ENCODE results near the gene CAPN5. TPM values are rescaled to one million over a fixed set of nuclear protein-coding genes. Genes with fewer than 3 reads are reported as not detected.

Gene CAPN5
- total and polyA plus RNA-seq, 2 donors (not counting 1 experiment from before 2014, with no cell fraction given), result 17.5 to 20.4 TPM

- DNase-seq (ENCODE audit: low read depth in 2 of 2), result no peak
- Histone ChIP-seq H3K4me2 (ENCODE audit: extremely low read depth, insufficient read depth, low read length) (peak overlapping the region; percentile 15), H2AFZ (ENCODE audit: low read length) (no peak overlapping the region), H4K20me1 (ENCODE audit: control insufficient read depth, extremely low read depth, insufficient read depth, low read length) (no peaks in the 10 kb centered on the region), H3K4me3 (replicated peaks in 1 of 4; ENCODE audit: control extremely low read depth in 1 of 4, insufficient read depth in 1 of 4, low read depth in 3 of 4, low read length in 4 of 4) (peak overlapping the region in 2 of 4 experiments; percentile 72 to 79), H3K27ac (ENCODE audit: insufficient read depth, low read length) (no peak overlapping the region), H3K27me3 (ENCODE audit: control insufficient read depth, insufficient read depth, low read length) (no peaks in the 10 kb centered on the region), H3K4me1 (ENCODE audit: control insufficient read depth, extremely low read depth, insufficient read depth, low read length) (peaks cover 32% of the 10 kb centered on the region), H3K79me2 (ENCODE audit: control insufficient read depth, insufficient read depth, low read length) (peaks cover 16% of the 10 kb centered on the region), H3K9me3 (ENCODE audit: control insufficient read depth, insufficient read depth, low read depth, low read length) (no peaks in the 10 kb centered on the region), H3K36me3 (ENCODE audit: control insufficient read depth, insufficient read depth, low read length) (peaks cover 3% of the 10 kb centered on the region), H3K9ac (ENCODE audit: insufficient read depth, low read length) (no peak overlapping the region)
- no peak for TF ChIP-seq EZH2 (IDR thresholded peaks at IDR 0.05; ENCODE audit: low read length, missing control alignments)
- TF ChIP-seq CTCF (conservative IDR thresholded peaks at IDR 0.05 in 1 of 2, IDR thresholded peaks at IDR 0.05 in 1 of 2; ENCODE audit: low read depth in 1 of 2, low read length in 2 of 2), result no peak
Observed at GRCh38 chr11:77068457-77069335, 1.9 kb downstream of the CAPN5 start.

GRCh38 chr11:77069336-77069968 is 2.7 kb downstream of the CAPN5 start:
- Histone ChIP-seq H3K36me3 (ENCODE audit: control insufficient read depth, insufficient read depth, low read length) (peaks cover 3% of the 10 kb centered on the region), H4K20me1 (ENCODE audit: control insufficient read depth, extremely low read depth, insufficient read depth, low read length) (no peaks in the 10 kb centered on the region), H3K27me3 (ENCODE audit: control insufficient read depth, insufficient read depth, low read length) (no peaks in the 10 kb centered on the region), H3K4me3 (replicated peaks in 1 of 4; ENCODE audit: control extremely low read depth in 1 of 4, insufficient read depth in 1 of 4, low read depth in 3 of 4, low read length in 4 of 4) (no peak overlapping the region), H3K9me3 (ENCODE audit: control insufficient read depth, insufficient read depth, low read depth, low read length) (no peaks in the 10 kb centered on the region), H3K4me2 (ENCODE audit: extremely low read depth, insufficient read depth, low read length) (no peak overlapping the region), H2AFZ (ENCODE audit: low read length) (no peak overlapping the region), H3K4me1 (ENCODE audit: control insufficient read depth, extremely low read depth, insufficient read depth, low read length) (peaks cover 40% of the 10 kb centered on the region), H3K27ac (ENCODE audit: insufficient read depth, low read length) (no peak overlapping the region), H3K79me2 (ENCODE audit: control insufficient read depth, insufficient read depth, low read length) (peaks cover 16% of the 10 kb centered on the region), H3K9ac (ENCODE audit: insufficient read depth, low read length) (no peak overlapping the region)
- DNase-seq (ENCODE audit: low read depth in 2 of 2), result no peak
- TF ChIP-seq CTCF (conservative IDR thresholded peaks at IDR 0.05 in 1 of 2, IDR thresholded peaks at IDR 0.05 in 1 of 2; ENCODE audit: low read depth in 1 of 2, low read length in 2 of 2) (no peak), EZH2 (IDR thresholded peaks at IDR 0.05; ENCODE audit: low read length, missing control alignments) (no peak)

GRCh38 chr11:77069969-77070582 is 3.3 kb downstream of the CAPN5 start:
- H3K4me2 ChIP-seq (ENCODE audit: extremely low read depth, insufficient read depth, low read length), result no peak overlapping the region
- DNase-seq (ENCODE audit: low read depth in 2 of 2), result no peak

More at GRCh38 chr11:77069969-77070582, 3.3 kb downstream of the CAPN5 start:
- H3K9ac ChIP-seq (ENCODE audit: insufficient read depth, low read length), result no peak overlapping the region
- H4K20me1 ChIP-seq (ENCODE audit: control insufficient read depth, extremely low read depth, insufficient read depth, low read length), result no peaks in the 10 kb centered on the region
- peaks cover 16% of the 10 kb centered on the region for H3K79me2 ChIP-seq (ENCODE audit: control insufficient read depth, insufficient read depth, low read length)
- H2AFZ ChIP-seq (ENCODE audit: low read length), result no peak overlapping the region
- no peak for TF ChIP-seq CTCF (conservative IDR thresholded peaks at IDR 0.05 in 1 of 2, IDR thresholded peaks at IDR 0.05 in 1 of 2; ENCODE audit: low read depth in 1 of 2, low read length in 2 of 2)
- TF ChIP-seq EZH2 (IDR thresholded peaks at IDR 0.05; ENCODE audit: low read length, missing control alignments), result no peak
- no peaks in the 10 kb centered on the region for H3K27me3 ChIP-seq (ENCODE audit: control insufficient read depth, insufficient read depth, low read length)
- H3K9me3 ChIP-seq (ENCODE audit: control insufficient read depth, insufficient read depth, low read depth, low read length), result no peaks in the 10 kb centered on the region
- no peak overlapping the region for H3K4me3 ChIP-seq (replicated peaks in 1 of 4; ENCODE audit: control extremely low read depth in 1 of 4, insufficient read depth in 1 of 4, low read depth in 3 of 4, low read length in 4 of 4)
- peaks cover 3% of the 10 kb centered on the region for H3K36me3 ChIP-seq (ENCODE audit: control insufficient read depth, insufficient read depth, low read length)
- no peak overlapping the region for H3K27ac ChIP-seq (ENCODE audit: insufficient read depth, low read length)
- H3K4me1 ChIP-seq (ENCODE audit: control insufficient read depth, extremely low read depth, insufficient read depth, low read length), result peaks cover 42% of the 10 kb centered on the region

All from fibroblast of lung (primary cell).